HG03457 (cell line): Measurements from ENCODE around the gene HTR1B.

Source experiments
- ATAC-seq: cut with Tn5 transposase; IDR thresholded peaks from one replicate; pipeline ENCODE4 v1.9.1; 2021; ENCODE audit warnings: moderate number of reproducible peaks; ENCODE audit not compliant: unreplicated experiment

The HTR1B gene, protein sequence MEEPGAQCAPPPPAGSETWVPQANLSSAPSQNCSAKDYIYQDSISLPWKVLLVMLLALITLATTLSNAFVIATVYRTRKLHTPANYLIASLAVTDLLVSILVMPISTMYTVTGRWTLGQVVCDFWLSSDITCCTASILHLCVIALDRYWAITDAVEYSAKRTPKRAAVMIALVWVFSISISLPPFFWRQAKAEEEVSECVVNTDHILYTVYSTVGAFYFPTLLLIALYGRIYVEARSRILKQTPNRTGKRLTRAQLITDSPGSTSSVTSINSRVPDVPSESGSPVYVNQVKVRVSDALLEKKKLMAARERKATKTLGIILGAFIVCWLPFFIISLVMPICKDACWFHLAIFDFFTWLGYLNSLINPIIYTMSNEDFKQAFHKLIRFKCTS

DNA sequence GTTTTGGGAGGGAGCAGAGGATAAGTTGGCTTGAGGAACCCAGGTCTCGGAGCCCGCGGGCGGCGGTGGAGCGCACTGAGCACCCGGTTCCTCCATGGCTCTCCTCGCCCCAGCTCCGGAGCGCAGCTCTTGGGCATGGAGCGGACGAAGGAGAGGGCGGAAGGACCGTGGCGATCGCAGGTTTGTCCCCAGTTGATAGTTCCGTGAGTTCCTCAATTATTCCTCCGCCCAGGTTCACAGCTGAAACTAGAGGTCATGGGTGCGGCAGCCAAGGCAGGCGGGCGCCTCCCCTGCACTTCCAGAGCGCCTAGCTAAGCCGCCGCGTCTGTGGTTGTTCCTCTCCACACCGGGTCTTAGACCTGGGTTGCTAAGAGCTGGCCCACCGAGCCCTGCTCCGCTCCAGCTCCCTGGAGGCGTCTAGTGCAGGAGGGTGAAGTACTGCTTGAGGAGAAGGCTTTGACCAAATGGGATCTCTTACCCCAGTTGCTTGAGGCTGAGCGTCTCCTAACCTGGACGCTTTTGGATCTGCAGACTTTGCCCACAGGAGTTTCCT is at the start of gene HTR1B:
HTR1B (minus strand) TSS at position 184 of the 553 bp plus-strand sequence; CDS start at position 96, 88 bp downstream.
- no peak for ATAC-seq

DNA sequence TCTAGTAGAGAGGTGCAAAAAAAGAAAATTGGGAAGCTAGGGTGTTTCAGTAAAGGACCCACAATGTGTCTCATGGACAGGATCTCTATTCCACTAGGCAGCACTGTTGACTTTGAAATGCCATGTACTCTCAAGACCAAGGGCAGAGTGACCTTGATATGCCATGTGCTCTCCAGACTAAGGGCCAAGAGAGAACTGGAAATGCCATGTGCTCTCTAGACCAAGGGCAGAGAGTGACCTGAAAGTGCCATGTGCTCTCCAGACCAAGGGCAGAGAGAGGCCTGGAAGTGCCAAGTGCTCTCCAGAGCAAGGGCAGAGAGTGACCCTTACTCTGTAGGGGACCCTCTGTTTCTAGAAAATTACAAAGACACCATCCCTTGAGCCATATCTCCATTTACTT is 49.3 kb upstream of the HTR1B start:
- ATAC-seq: no peak

DNA sequence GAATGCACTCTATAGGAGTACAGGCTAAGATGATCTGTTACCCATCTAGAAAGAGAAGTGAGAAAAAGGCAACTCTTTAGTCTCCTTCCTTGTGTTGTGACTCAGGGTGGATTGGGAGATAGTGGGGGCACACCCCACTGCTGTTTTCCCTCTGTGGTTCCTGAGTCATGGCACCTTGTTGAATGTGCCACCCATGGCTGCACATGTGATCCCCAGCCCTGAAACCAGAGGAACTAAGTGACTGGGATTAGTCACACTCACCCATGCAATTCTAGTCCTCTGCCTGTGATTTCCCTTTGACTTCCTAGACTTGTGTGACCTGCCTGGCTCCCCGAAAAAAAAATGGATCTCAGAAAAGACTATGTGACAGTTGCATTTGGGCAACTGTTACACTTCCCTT is 48.6 kb upstream of the HTR1B start:
- ATAC-seq: no peak

DNA sequence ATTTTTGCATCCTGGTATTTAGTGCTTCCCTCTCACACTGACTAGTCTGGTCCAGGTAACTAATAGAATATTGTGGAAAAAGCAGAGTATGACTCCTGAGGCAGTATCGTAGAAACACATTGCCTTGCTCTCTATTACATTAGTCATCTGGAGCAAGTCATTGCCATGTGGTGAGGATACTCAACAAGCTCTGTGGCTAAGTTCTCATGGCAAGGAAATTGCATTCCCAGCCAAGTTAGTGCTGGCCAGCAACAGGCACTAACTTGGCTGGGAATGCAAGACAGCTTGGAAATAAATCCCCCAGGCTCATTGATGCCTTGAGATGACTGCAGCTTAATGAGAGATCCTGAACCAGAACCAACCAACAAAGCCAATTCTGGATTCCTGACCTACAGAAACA is 39.7 kb upstream of the HTR1B start:
- no peak for ATAC-seq

DNA sequence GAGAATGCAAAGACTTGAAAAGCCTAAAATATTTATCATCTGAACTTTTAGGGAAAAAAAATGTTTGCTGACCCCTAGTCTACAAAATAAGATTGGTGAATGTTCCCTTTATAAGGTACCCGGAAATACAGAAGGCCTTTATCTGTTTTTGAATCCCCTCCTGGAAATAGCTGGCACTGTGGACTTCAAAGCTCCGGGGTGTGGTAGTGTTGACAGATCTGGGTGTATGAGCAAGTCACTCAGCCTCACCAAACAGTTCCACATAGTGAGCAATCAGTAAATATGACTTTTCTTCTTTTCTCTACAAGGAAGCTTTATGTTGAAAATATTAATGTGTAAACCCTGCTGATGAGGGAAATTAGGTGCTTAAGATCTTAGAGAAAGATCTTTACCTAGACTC is 29.2 kb upstream of the HTR1B start:
- ATAC-seq: no peak

DNA sequence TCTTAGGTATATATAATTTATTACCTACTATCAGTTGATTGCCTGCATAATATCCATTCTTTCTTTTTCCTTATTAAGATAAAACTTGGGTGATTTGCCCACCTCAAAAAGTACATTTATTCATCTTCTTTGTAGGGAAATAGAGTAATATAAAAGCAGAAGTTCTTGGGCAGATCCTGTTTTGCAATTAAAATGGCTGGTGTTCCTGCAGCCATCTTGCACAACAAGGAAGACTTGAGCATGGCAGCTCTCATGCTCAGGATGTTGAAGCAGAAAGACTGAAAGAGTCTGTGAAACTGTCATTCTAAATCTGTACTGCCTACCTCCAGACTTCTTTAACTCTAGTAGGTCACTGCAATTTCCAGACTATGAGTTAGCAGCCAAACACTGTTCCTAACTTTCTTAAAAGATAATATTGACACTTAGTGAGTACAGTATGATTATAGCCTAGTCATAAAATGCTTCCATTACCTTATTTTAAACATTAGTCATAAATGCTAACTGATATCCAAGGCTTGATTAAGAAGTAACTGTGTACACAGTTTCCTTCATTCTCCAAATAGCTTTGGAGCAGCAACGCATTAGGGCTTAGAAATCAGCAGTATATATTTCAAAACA is 24.6 kb upstream of the HTR1B start:
- ATAC-seq: no peak

DNA sequence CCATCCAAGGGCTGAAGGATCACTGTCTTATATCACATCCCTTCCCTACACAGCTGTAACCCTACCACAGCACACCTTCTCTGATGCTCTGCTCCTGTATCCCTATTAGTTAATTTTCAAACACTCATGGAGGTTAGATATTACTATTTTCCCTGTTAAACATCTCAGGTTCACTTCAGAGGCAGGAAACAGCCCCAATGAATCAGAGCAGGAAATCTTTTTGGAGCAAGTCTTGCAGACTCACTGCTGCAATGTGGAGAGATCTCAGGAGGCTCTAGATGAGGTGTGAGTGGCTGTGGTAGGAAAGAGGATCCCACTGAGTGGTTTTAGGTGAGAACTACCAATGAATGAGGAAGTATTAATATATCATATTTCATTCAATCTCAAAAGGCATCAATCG is 19.7 kb upstream of the HTR1B start:
- no peak for ATAC-seq

DNA sequence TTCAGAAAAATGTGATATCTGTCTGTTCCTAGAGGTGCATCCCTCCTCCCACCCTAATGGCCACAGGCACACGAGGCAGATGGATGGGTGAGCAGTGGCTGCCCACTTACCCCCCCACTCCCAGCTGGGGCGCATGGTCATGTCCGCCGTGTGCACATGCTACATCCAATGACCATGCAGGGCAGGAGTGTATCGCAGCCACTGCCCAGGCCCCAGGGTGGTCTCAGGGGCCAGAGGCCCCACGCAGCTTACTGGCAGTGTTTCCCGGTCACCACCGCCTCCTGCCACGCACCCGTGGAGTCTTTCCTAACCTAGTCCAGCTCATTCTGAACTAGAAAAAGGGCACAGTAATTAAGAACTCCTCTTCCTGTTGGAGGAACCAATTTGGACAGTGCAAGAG is 11.7 kb upstream of the HTR1B start:
- no peak for ATAC-seq

DNA sequence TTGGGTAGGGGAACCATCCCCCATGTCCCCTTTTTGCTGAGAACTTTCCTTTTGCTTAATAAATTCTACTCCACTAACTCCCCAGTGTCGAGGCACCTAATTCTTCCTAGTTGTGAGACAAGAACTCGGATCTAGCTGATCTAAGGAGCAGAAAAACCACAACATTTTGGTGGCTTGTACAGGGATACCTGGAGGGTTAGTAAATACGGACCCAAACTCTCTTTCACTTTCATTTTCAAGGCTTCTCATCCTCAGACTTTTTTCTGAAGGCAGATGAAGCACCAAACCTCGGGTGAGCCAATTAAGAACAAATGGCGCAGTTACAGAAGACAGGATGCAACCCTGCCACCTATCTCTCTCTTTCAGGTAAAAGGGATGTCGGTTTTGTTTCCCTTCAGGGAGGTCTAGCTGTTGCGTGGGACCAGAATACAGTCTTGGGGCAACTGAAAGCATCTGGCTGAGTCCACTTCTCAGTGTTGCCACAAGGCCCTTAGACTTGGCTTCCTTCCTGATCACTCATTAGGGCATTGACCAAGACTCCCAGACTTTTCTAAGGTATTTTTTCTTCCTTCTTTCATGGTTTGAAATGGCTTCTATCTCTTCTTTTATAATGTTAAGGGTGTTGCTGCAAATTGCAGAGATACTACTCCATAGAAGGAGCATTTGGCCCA is 11.1 kb upstream of the HTR1B start:
- no peak for ATAC-seq

DNA sequence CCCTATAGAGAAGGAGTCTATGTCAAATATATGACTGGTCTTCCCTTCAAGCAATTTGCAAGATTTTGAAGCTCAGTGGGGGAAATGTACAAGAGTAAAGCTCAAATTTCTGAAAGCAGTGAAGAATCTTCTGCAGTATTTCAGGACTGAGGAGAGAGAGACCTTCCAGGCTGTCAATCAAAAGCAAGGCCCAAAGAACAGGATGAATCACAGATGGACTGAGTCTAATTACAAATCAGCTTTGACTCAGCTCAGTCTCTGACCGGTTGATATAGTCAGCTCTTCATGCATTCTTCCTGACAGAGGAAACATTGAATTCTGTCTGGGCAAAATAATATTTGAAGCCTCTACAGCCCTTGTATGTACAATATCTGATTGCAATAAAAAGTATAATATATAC is 7.7 kb upstream of the HTR1B start:
- ATAC-seq: no peak

DNA sequence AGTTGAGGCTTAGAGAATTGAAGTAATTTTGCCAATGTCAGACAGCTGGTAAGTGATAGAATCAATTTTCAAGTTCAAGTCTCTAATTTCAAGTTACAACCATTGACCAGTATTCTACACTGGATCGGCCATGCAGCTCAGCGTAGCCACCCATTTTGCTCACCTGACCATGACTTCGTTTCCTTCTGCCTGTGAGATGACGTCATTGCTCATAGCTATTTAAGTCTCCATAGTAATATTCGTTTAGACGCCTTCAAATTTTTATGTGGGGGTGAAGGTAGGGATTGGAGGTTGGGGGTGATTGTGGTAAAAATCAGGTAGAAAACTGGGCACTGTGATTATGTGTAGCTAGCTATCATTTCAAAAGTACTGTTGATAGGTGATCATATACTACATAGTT is 5.6 kb upstream of the HTR1B start:
- ATAC-seq: no peak

DNA sequence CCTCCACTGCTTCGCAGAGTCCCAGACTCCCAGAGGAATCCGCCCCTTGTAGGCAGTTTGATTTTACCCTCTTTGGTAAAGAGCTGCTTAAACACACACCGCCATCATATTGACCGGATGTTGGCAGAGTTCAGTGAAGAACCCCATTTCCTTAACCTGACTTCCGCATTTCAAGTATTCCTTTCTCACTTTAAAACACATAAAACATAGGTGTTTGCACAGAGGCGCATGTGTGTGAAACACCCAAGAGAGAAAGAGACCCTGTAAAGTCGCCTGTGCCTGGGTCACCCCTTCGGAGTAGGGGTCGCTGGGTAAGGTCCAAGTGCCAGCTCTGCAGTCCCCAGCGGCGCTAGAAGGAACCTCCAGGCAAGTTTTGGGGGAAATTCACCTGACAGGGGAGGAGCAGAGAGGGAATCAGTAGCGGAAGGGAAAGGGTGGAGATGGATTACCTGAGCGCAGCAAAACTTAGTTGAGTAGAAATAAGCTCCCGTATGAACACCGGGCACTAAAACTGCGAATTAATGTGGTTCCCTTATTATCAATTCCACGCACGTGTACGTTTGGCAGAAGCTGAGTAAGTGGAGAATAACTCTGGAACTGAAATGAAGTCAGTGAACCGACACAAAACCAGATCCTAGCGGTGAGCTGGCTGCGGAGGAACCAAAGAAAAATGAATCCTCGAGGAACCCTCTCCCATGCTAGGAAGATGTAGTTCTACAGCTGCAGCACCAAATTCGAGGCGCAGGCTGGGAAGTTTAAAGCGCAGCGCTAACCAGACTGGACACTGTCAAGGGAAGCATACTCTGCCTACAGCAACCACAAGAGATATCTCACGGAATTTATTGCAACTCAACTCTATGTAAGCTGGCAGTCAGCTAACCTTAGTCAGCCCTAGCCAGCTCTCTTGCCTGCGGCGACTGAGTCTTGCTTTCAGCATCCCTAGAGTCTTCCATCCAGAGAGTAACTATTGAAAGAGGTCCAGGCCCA is 3.5 kb upstream of the HTR1B start:
- ATAC-seq: peak; percentile 67

DNA sequence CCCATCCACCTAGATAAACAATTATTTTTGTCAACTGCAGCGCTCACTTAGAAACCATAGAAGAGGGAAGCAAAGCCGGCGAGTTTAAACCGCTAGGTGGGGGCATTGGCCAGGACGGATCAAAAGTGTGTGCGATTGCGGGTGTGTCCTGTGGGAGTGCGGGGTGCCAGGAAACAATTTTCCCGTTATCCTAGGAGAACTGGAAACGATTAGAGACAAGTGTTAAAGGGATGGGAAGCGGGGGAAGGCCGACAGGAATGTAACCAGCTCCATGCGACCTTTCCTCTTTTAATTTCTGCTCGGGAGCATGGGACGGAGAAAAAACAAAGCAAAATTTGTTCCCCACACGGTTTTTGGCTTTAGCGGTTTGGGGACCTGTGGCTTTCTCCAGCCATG is 2.8 kb upstream of the HTR1B start:
- peak; percentile 84 for ATAC-seq

DNA sequence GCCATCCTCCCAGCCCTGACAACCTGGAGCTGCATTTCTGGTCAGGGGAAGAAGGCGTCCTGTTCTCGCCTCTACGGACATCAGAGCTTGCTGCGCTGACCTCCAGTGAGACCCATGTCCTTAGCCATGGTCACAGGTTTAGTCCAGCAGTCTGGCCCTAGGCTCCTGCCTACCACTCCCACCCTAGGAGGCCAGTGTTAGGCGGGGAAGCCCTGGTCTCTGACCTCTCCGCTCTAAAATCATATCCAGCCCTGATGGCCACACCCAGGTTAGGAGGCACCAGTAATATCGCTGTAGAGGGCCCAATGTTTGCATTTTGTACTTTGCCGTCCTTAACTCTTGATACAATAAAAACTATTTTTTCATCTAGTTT is 1.2 kb upstream of the HTR1B start:
- no peak for ATAC-seq

DNA sequence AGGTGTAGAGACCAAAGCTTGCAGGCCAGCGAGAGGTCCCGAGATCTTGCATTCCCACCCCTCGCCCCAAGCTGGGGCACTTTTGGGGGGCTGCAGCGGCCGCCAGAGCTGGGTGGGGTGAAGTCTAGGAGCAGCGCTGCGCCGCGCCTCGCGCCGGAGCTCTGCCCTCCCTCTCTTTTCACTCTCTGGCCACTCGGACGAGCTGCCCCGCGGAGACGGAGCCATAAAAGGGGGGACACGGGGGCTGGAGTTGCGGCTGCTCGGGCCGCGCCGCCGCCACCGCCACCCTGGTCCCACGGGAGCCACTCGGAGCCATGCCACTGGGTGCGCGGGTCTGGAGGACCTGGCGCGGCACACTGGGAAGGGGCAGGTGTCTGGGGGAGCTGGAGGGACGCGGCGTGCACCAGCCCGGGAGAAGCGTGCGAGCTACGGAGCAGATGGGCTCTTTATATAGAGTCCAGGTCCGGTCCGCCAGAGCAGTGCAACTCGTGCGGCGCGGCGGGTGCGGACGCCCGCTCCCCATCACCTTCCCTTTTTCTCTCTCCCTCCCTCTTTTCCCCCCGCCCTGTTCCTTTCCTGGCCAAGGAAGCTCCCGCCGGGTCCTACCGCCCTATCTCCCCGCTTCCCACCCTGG is 687 bp upstream of the HTR1B start:
- ATAC-seq: no peak

DNA sequence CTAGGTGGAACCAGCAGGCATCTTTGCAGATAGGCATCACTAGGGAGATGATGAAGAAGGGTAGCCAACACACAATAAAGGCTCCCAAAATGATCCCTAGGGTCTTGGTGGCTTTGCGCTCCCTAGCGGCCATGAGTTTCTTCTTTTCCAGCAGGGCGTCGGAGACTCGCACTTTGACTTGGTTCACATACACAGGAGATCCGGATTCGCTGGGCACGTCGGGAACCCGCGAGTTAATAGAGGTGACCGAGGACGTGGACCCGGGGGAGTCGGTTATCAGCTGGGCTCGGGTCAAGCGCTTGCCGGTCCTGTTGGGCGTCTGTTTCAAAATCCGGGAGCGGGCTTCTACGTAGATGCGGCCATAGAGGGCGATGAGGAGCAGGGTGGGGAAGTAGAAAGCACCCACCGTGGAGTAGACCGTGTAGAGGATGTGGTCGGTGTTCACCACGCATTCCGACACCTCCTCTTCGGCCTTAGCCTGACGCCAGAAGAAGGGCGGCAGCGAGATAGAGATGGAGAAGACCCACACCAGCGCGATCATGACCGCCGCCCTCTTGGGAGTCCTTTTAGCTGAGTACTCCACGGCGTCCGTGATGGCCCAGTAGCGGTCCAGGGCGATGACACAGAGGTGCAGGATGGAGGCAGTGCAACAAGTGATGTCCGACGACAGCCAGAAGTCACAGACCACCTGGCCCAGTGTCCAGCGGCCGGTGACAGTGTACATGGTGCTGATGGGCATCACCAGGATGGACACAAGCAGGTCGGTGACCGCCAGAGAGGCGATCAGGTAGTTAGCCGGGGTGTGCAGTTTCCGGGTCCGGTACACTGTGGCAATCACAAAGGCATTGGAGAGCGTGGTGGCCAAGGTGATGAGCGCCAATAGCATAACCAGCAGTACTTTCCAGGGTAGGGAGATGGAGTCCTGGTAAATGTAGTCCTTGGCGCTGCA is 658 bp downstream of the HTR1B start:
- ATAC-seq: no peak

DNA sequence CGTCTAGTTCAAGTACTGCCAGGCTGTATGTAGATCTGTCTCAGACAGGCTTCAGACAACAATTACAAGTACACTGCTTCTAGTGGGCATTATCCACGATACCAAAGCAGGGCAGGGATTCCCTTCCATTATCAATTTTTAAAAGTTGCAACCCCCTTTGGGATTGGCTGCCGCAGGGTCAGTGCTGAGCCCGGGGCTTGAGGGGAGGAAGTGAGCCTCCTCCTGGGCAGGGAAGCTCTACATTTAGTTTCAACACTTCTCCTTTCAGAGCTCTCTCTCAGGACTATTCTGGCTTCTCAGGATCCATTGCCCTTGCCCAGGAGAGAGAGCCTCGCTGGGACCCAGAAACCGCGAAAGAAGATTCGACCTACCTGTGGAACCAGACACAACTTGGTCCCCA is 1.5 kb downstream of the HTR1B start:
- ATAC-seq: no peak

DNA sequence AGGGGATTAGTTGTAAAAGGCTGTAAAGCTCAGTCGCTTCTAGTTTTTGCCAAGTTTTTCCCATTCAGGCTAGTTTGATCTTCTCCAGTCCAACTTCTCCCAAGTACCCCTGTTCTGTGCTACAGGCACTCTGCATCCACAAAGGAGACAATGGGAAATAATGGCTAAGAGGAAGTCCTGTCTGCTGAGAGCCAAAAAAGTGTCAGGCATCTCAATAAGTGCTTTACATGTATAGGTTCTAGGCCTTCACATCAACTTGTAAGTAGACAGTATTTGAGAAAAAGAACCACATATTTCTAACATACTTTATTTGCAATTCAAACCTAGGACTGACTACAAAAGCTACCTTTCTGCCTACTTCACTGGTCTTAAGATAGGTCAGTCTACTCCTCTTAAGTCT is 4.9 kb downstream of the HTR1B start:
- ATAC-seq: no peak

DNA sequence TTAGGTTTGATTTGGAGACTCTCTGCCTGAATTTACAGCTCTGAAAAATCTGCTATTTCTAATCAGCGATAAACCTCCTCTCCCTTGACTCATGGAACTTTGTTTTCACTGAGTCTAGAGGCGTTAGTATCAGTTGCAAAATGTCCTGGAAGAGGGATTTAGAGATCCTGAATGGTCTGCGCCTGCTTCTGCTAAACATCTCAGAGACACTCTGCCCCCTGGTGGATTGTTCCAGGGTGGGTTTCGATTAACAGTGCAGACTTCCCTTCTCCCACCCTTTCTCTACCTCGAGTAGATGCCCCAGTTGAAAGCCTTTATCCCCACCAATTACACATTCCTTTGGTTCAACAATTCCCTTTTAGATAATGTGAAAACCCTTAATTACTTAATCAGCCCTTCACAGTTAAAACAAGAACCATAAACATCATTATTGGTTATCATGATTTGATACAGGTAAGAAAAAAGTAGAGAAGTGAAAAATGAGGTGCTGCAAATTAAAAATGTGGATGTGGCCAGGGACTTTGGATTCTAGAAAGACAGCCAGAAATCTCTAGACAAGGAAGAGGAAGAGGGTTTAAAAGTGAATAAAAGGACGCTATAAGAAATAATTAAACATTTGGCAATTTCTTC is 5.5 kb downstream of the HTR1B start:
- ATAC-seq: no peak
